HTR-8/SVneo (cell line): ENCODE results near the gene FSTL3.

Experiments
- DNase-seq: peaks from one replicate; pipeline ENCODE4 v3.0.0; 2011; ENCODE audit warnings: low spot score, mixed read lengths; ENCODE audit not compliant: insufficient read length
- FAIRE-seq: peaks from 2 replicates; lab custom pipeline; 2011; peaks lifted over from hg19 to GRCh38; lab: Jason Lieb, UNC

FSTL3 gene

GRCh38 chr19:703651-704446, 27.7 kb downstream of the FSTL3 start:
- DNase-seq (peak; percentile 24), FAIRE-seq (no peak)

GRCh38 chr19:704447-704741, 28.2 kb downstream of the FSTL3 start:
- DNase-seq (no peak), FAIRE-seq (no peak)

- FAIRE-seq, result no peak
- peak; percentile 49 for DNase-seq
Measured at GRCh38 chr19:708154-709143, 32.3 kb downstream of the FSTL3 start, which contains the start of gene PALM. Gene PALM, plus strand, starts transcription at chr19:708935. Its CDS starts 212 bp downstream, at chr19:709147.

- FAIRE-seq, result no peak
- DNase-seq, result no peak
Measured at GRCh38 chr19:709196-709964, 33.2 kb downstream of the FSTL3 start.

- DNase-seq, result no peak
- no peak for FAIRE-seq
Measured at GRCh38 chr19:709965-710571, 33.9 kb downstream of the FSTL3 start.

- DNase-seq (no peak), FAIRE-seq (no peak)
Measured at GRCh38 chr19:710767-711166, 34.6 kb downstream of the FSTL3 start.

GRCh38 chr19:711254-711653, 35.1 kb downstream of the FSTL3 start:
- DNase-seq (no peak), FAIRE-seq (no peak)

- FAIRE-seq (no peak), DNase-seq (no peak)
Measured at GRCh38 chr19:715347-715746, 39.2 kb downstream of the FSTL3 start.

- no peak for DNase-seq
Measured at GRCh38 chr19:718251-718951, 42.2 kb downstream of the FSTL3 start.

GRCh38 chr19:718991-719512, 42.9 kb downstream of the FSTL3 start:
- no peak for DNase-seq
- FAIRE-seq, result no peak

More at GRCh38 chr19:718251-718951, 42.2 kb downstream of the FSTL3 start:
- FAIRE-seq, result no peak

- FAIRE-seq, result no peak
- no peak for DNase-seq
Measured at GRCh38 chr19:719636-720344, 43.6 kb downstream of the FSTL3 start.

- FAIRE-seq (no peak), DNase-seq (no peak)
Measured at GRCh38 chr19:720345-721160, 44.4 kb downstream of the FSTL3 start.

GRCh38 chr19:722553-723101, 46.4 kb downstream of the FSTL3 start:
- no peak for FAIRE-seq
- no peak for DNase-seq

GRCh38 chr19:723247-723646, 47.1 kb downstream of the FSTL3 start:
- DNase-seq (no peak), FAIRE-seq (no peak)

GRCh38 chr19:723714-724113, 47.5 kb downstream of the FSTL3 start:
- FAIRE-seq, result no peak
- DNase-seq, result no peak

- FAIRE-seq (no peak), DNase-seq (no peak)
Measured at GRCh38 chr19:725461-726089, 49.4 kb downstream of the FSTL3 start.
